MCF 10A (cell line): ENCODE measurements around the gene GOLGA2. TPM values are rescaled to one million over a fixed set of nuclear protein-coding genes. Genes with fewer than 3 reads are reported as not detected.

ENCODE experiments used
- BruUV-seq: library from RNA; stranded (reverse); fragments of 400-500 nt; replicated peaks from 2 replicates; lab custom pipeline; 2021; lab: Mats Ljungman, UMichigan
- CTCF ChIA-PET: fragments of 300-600 bp; sonication (Branson Sonifier 250); formaldehyde crosslinking; extraction: SDS; loops from one replicate; lab custom pipeline; 2021; ENCODE audit warnings: antibody characterized with exemption, inconsistent platforms; lab: Yijun Ruan, JAX
- POLR2A ChIA-PET: fragments of 300-600, 350-650 bp; sonication (Branson Sonifier 250); formaldehyde crosslinking; extraction: SDS; loops from one replicate; lab custom pipeline; 2020; ENCODE audit warnings: antibody characterized with exemption, inconsistent platforms; lab: Yijun Ruan, JAX
- DNase-seq: peaks from one replicate; pipeline ENCODE4 v3.0.0-alpha.2; 2018; ENCODE audit not compliant: unreplicated experiment
- H3K27ac Mint-ChIP-seq: one replicate; pipeline ENCODE4 v1.8.0; 2022; ENCODE audit warnings: mild to moderate bottlenecking, low read depth, mixed read lengths; ENCODE audit not compliant: unreplicated experiment
- H3K27me3 Mint-ChIP-seq: one replicate; pipeline ENCODE4 v1.8.0; 2022; ENCODE audit warnings: mixed read lengths; ENCODE audit not compliant: insufficient read depth, unreplicated experiment
- H3K36me3 Mint-ChIP-seq: one replicate; pipeline ENCODE4 v1.8.0; 2022; ENCODE audit warnings: mild to moderate bottlenecking, moderate library complexity, mixed read lengths; ENCODE audit not compliant: insufficient read depth, unreplicated experiment
- H3K4me1 Mint-ChIP-seq: one replicate; pipeline ENCODE4 v1.8.0; 2022; ENCODE audit warnings: mixed read lengths; ENCODE audit not compliant: insufficient read depth, unreplicated experiment
- H3K4me3 Mint-ChIP-seq: one replicate; pipeline ENCODE4 v1.8.0; 2022; ENCODE audit warnings: mild to moderate bottlenecking, moderate library complexity, mixed read lengths; ENCODE audit not compliant: unreplicated experiment
- H3K9me3 Mint-ChIP-seq: one replicate; pipeline ENCODE4 v1.8.0; 2022; ENCODE audit warnings: mixed read lengths; ENCODE audit not compliant: unreplicated experiment
- intact Hi-C: fragments of 100-400 bp; cut with micrococcal nuclease; formaldehyde crosslinking; loops from 2 replicates; pipeline ENCODE4 v1.14.1; 2022
- total RNA-seq: library from RNA; stranded (reverse); gene quantifications from 2 replicates; pipeline ENCODE4 v1.2.3, GENCODE V29; 2022
- TF ChIP-seq, protein P1 (sequence below): fragments of 200-600 bp; IDR thresholded peaks from one replicate; pipeline ENCODE4 v1.8.0; 2022; ENCODE audit warnings: antibody characterized with exemption, mild to moderate bottlenecking; ENCODE audit not compliant: unreplicated experiment

GOLGA2 gene
- total RNA-seq, 1 experiment from 2014 or later, result 124 TPM

- CTCF ChIA-PET, result interaction anchor here (0.6 kb wide), 3 partner anchors 28 to 364 kb away, joined by 3 read pairs; no protein-coding TSS in a partner anchor
Observed at GRCh38 chr9:128271112-128271511, 4.7 kb downstream of the GOLGA2 start.

GRCh38 chr9:128266868-128267590 is 8.8 kb downstream of the GOLGA2 start:
- Mint-ChIP-seq H3K9me3 (no peaks in the 10 kb centered on the region), H3K36me3 (peaks cover 57% of the 10 kb centered on the region), H3K27me3 (no peaks in the 10 kb centered on the region), H3K4me1 (no peaks in the 10 kb centered on the region), H3K4me3 (no peak overlapping the region), H3K27ac (no peak overlapping the region)
- ChIA-PET POLR2A (interaction anchor here (1.1 kb wide), 1 partner anchor 9 kb away, joined by 4 read pairs; the partner anchor contains the start of genes GOLGA2 and SWI5), CTCF (interaction anchor here (2.7 kb wide), 1 partner anchor 12 kb away, joined by 9 read pairs; no protein-coding TSS in a partner anchor)
- TF ChIP-seq, protein P1, sequence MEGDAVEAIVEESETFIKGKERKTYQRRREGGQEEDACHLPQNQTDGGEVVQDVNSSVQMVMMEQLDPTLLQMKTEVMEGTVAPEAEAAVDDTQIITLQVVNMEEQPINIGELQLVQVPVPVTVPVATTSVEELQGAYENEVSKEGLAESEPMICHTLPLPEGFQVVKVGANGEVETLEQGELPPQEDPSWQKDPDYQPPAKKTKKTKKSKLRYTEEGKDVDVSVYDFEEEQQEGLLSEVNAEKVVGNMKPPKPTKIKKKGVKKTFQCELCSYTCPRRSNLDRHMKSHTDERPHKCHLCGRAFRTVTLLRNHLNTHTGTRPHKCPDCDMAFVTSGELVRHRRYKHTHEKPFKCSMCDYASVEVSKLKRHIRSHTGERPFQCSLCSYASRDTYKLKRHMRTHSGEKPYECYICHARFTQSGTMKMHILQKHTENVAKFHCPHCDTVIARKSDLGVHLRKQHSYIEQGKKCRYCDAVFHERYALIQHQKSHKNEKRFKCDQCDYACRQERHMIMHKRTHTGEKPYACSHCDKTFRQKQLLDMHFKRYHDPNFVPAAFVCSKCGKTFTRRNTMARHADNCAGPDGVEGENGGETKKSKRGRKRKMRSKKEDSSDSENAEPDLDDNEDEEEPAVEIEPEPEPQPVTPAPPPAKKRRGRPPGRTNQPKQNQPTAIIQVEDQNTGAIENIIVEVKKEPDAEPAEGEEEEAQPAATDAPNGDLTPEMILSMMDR, result no peak
- no TSS peak for BruUV-seq
- DNase-seq, result no peak
- intact Hi-C loops, result no loop called here

More at GRCh38 chr9:128271112-128271511, 4.7 kb downstream of the GOLGA2 start:
- POLR2A ChIA-PET, result no interaction called here
- Mint-ChIP-seq H3K27me3 (no peaks in the 10 kb centered on the region), H3K4me3 (no peak overlapping the region), H3K27ac (no peak overlapping the region), H3K4me1 (peaks cover 10% of the 10 kb centered on the region), H3K9me3 (no peaks in the 10 kb centered on the region), H3K36me3 (peaks cover 34% of the 10 kb centered on the region)
- intact Hi-C loops, result no loop called here
- no TSS peak for BruUV-seq
- TF ChIP-seq, protein P1, result no peak
- peak; percentile 44 for DNase-seq

DNA sequence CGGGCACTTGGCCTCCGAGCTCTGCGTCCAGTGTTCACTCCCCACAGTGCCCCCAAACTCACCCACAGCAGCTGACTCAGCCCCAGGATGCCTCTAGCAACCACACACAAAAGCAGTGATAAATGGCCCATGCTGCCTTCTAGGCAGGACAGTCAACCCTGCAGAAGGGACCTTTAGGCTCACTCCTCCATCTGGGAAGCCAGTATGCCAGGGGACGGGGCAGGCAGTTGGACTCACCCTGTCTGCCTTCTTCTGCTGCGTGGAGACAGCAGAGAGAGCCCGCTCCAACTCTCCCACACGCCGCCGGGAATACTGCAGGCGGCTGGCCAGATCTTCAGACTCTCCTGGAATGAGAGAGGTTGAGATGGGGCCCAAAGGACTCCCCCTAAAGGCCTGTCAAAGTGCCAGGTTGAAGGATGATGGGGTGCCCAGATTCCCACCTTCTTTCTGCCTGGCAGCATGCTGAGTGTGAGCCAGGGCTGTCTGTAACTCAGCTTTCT is 10.4 kb downstream of the GOLGA2 start:
- Mint-ChIP-seq H3K27ac (no peak overlapping the region), H3K9me3 (no peaks in the 10 kb centered on the region), H3K4me3 (no peak overlapping the region), H3K4me1 (no peaks in the 10 kb centered on the region), H3K27me3 (no peaks in the 10 kb centered on the region), H3K36me3 (peaks cover 47% of the 10 kb centered on the region)
- BruUV-seq, result no TSS peak
- TF ChIP-seq, protein P1, result no peak
- POLR2A ChIA-PET, result no interaction called here
- CTCF ChIA-PET, result no interaction called here
- intact Hi-C loops, result no loop called here
- DNase-seq, result no peak

DNA sequence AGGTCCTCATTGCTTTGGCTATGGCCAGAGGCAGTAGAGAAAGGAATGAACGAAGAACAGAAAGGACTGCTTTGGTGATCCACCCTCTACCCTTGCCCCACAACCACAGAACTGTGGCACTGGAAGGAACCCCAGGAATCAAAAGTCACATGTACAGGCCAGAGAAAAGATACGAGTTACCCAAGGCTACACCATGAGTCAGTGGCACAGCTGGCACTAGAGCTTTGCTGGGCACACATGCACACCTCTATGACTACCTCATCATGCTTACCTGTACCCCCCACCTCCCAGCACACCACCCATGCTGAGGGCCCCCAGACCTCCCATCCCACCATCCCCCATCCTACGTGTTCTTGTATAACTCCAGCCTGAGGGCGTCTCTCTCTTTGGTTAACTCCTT is 13.1 kb downstream of the GOLGA2 start:
- Mint-ChIP-seq H3K9me3 (no peaks in the 10 kb centered on the region), H3K4me1 (no peaks in the 10 kb centered on the region), H3K27ac (no peak overlapping the region), H3K4me3 (no peak overlapping the region), H3K36me3 (peaks cover 55% of the 10 kb centered on the region), H3K27me3 (no peaks in the 10 kb centered on the region)
- no TSS peak for BruUV-seq
- no peak for DNase-seq
- ChIA-PET POLR2A (interaction anchor here (1.0 to 1.4 kb wide), 2 partner anchors 13 to 22 kb away, joined by 3 to 4 read pairs; partner anchors contain the start of genes GOLGA2 and SWI5), CTCF (interaction anchor here (0.6 to 1.3 kb wide), 2 partner anchors 13 to 666 kb away, joined by 4 to 5 read pairs; no protein-coding TSS in a partner anchor)
- intact Hi-C loops, result no loop called here
- TF ChIP-seq, protein P1, result no peak
